HepG2 (cell line): Measurements from ENCODE around the gene ACAP3. TPM values are rescaled to one million over a fixed set of nuclear protein-coding genes. Genes with fewer than 3 reads are reported as not detected.

ENCODE experiments used
- HMGA1 ChIP-seq: sonication (generic); formaldehyde crosslinking; conservative IDR thresholded peaks from 2 replicates; pipeline ENCODE4 v1.4.0; 2020; ENCODE audit warnings: missing genetic modification reagents
- NFIC ChIP-seq: IDR thresholded peaks from 2 replicates; pipeline ENCODE4 v1.6.1; 2012; ENCODE audit warnings: mild to moderate bottlenecking, low read length, inconsistent platforms
- NRL ChIP-seq: sonication (generic); formaldehyde crosslinking; IDR thresholded peaks from 2 replicates; pipeline ENCODE4 v1.5.0; 2020; ENCODE audit warnings: missing genetic modification reagents, mild to moderate bottlenecking, moderate library complexity, borderline replicate concordance
- REXO4 ChIP-seq: sonication (generic); formaldehyde crosslinking; IDR thresholded peaks from 2 replicates; pipeline ENCODE4 v1.8.0; 2022; ENCODE audit warnings: missing genetic modification reagents, mild to moderate bottlenecking, borderline replicate concordance
- SP1 ChIP-seq, 2 experiments: fragments of 450-650 bp in 1 of 2; sonication (generic) in 1 of 2; formaldehyde crosslinking in 1 of 2; IDR thresholded peaks; 2 replicates each; pipeline versions ENCODE4 v1.4.0 to v1.6.1; 2016 to 2020; ENCODE audit warnings: missing genetic modification reagents in 1 of 2
- TBL1XR1 ChIP-seq: fragments of 150-350 bp; IDR thresholded peaks from 2 replicates; pipeline ENCODE4 v1.6.1; 2014; ENCODE audit warnings: borderline replicate concordance, low read length; ENCODE audit not compliant: partially characterized antibody
- ZBTB42 ChIP-seq: sonication (generic); formaldehyde crosslinking; IDR thresholded peaks from 2 replicates; pipeline ENCODE4 v1.5.0; 2020; ENCODE audit warnings: mild to moderate bottlenecking, missing genetic modification reagents
- ZNF225 ChIP-seq: sonication (generic); formaldehyde crosslinking; IDR thresholded peaks from 2 replicates; pipeline ENCODE4 v1.4.0; 2020; ENCODE audit warnings: mild to moderate bottlenecking, missing genetic modification reagents
- ZNF367 ChIP-seq: sonication (generic); formaldehyde crosslinking; IDR thresholded peaks from 2 replicates; pipeline ENCODE4 v1.4.0; 2020; ENCODE audit warnings: missing genetic modification reagents, borderline replicate concordance
- ZNF768 ChIP-seq: sonication (generic); formaldehyde crosslinking; IDR thresholded peaks from 2 replicates; pipeline ENCODE4 v1.4.0; 2020; ENCODE audit warnings: missing genetic modification reagents
- ZNF83 ChIP-seq: sonication (generic); formaldehyde crosslinking; IDR thresholded peaks from 2 replicates; pipeline ENCODE4 v1.4.0; 2020; ENCODE audit warnings: missing genetic modification reagents, mild to moderate bottlenecking, borderline replicate concordance
- ZNF891 ChIP-seq: sonication (generic); formaldehyde crosslinking; IDR thresholded peaks from 2 replicates; pipeline ENCODE4 v1.5.0; 2020; ENCODE audit warnings: mild to moderate bottlenecking, missing genetic modification reagents
- polyA plus RNA-seq, 8 experiments: library from polyadenylated mRNA; depleted of rRNA in 3 of 8; stranded (reverse) in 7 of 8; unstranded in 1 of 8; fragments of >200 nt; fragmentation: Illumina TruSeq in 4 of 8; extraction: Trizol in 4 of 8; gene quantifications; 2 replicates each; pipeline versions ENCODE4 v1.2.1 to v1.2.3, GENCODE V29; 2011 to 2016; ENCODE audit warnings: low read depth in 4 of 8, missing spikeins in 1 of 8, mixed read lengths in 1 of 8; ENCODE audit not compliant: insufficient read depth in 1 of 8
- total RNA-seq, 5 experiments: library from RNA; depleted of rRNA; stranded (reverse); fragments of >200 nt; fragmentation: Illumina TruSeq; extraction: Trizol; gene quantifications; 2 replicates each; pipeline ENCODE4 v1.2.3, GENCODE V29; 2016; ENCODE audit warnings: low read depth in 1 of 5
- TF ChIP-seq, protein P1 (sequence below), 2 experiments: sonication (generic) in 1 of 2; formaldehyde crosslinking in 1 of 2; IDR thresholded peaks; 2 replicates each; pipeline versions ENCODE4 v1.6.1 to v1.9.0; 2014 to 2022; ENCODE audit warnings: antibody characterized with exemption in 1 of 2, borderline replicate concordance in 1 of 2, inconsistent platforms in 1 of 2, low read depth in 1 of 2, missing genetic modification reagents in 1 of 2
- TF ChIP-seq, protein P2 (sequence below): sonication (generic); formaldehyde crosslinking; IDR thresholded peaks from 2 replicates; pipeline ENCODE4 v1.5.0; 2020; ENCODE audit warnings: mild to moderate bottlenecking, missing genetic modification reagents
- TF ChIP-seq, protein P3 (sequence below): sonication (generic); formaldehyde crosslinking; IDR thresholded peaks from 2 replicates; pipeline ENCODE4 v1.8.0; 2022; ENCODE audit warnings: mild to moderate bottlenecking, missing genetic modification reagents
- TF ChIP-seq, protein P4 (sequence below): sonication (generic); formaldehyde crosslinking; IDR thresholded peaks from 2 replicates; pipeline ENCODE4 v1.4.0; 2020; ENCODE audit warnings: missing genetic modification reagents

Gene ACAP3
- total and polyA plus RNA-seq, 2 of the 13 experiments (the other 11 are each of a cell fraction or from before 2014, with no cell fraction given): 29.4 to 50.8 TPM

DNA sequence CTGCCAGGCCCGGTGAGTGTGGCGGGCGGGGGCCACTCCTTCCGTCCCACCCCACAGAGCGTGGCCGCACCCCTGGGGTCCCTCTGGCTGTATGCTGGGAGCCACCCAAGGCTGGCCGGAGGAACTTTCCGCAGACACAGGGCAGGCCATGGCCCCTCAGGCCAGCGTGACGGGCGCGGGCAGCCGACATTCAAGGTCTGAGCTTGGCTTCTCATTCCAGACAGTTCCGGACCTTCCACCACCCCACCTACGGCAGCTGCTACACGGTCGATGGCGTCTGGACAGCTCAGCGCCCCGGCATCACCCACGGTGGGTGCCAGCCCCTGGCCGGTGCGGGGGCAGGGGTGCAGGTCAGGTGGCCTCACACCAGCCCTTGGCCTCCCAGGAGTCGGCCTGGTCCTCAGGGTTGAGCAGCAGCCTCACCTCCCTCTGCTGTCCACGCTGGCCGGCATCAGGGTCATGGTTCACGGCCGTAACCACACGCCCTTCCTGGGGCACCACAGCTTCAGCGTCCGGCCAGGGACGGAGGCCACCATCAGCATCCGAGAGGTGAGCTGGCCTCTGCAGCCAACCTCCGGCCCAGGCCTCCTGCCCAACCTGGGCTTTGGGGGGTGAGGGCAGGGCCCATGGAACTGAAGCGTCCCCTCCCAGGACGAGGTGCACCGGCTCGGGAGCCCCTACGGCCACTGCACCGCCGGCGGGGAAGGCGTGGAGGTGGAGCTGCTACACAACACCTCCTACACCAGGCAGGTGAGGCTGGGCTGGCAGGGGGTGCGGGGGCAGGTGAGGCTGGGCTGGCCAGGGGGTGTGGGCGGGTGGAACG lies 20.2 kb downstream of the ACAP3 start (continued):
- TF ChIP-seq ZNF768 (peak; percentile 81), ZBTB42 (no peak), TBL1XR1 (no peak), HMGA1 (CRISPR knock-in tag) (no peak), REXO4 (no peak), ZNF225 (CRISPR knock-in tag) (no peak), SP1 (IDR thresholded peaks at IDR 0.05) (no peak), SP1 (CRISPR knock-in tag; IDR thresholded peaks at IDR 0.05) (no peak), ZNF367 (no peak), NRL (CRISPR knock-in tag) (no peak; the same call in 1 of the 2 replicates), NFIC (no peak), ZNF891 (no peak), ZNF83 (CRISPR knock-in tag) (peak; percentile 57; the same call in 1 of the 2 replicates)
- TF ChIP-seq, protein P1, sequence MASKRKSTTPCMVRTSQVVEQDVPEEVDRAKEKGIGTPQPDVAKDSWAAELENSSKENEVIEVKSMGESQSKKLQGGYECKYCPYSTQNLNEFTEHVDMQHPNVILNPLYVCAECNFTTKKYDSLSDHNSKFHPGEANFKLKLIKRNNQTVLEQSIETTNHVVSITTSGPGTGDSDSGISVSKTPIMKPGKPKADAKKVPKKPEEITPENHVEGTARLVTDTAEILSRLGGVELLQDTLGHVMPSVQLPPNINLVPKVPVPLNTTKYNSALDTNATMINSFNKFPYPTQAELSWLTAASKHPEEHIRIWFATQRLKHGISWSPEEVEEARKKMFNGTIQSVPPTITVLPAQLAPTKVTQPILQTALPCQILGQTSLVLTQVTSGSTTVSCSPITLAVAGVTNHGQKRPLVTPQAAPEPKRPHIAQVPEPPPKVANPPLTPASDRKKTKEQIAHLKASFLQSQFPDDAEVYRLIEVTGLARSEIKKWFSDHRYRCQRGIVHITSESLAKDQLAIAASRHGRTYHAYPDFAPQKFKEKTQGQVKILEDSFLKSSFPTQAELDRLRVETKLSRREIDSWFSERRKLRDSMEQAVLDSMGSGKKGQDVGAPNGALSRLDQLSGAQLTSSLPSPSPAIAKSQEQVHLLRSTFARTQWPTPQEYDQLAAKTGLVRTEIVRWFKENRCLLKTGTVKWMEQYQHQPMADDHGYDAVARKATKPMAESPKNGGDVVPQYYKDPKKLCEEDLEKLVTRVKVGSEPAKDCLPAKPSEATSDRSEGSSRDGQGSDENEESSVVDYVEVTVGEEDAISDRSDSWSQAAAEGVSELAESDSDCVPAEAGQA (IDR thresholded peaks at IDR 0.05; ENCODE audit: low read depth): no peak
- TF ChIP-seq, protein P1 (CRISPR knock-in tag; IDR thresholded peaks at IDR 0.05; ENCODE audit: borderline replicate concordance): no peak
- TF ChIP-seq, protein P2, sequence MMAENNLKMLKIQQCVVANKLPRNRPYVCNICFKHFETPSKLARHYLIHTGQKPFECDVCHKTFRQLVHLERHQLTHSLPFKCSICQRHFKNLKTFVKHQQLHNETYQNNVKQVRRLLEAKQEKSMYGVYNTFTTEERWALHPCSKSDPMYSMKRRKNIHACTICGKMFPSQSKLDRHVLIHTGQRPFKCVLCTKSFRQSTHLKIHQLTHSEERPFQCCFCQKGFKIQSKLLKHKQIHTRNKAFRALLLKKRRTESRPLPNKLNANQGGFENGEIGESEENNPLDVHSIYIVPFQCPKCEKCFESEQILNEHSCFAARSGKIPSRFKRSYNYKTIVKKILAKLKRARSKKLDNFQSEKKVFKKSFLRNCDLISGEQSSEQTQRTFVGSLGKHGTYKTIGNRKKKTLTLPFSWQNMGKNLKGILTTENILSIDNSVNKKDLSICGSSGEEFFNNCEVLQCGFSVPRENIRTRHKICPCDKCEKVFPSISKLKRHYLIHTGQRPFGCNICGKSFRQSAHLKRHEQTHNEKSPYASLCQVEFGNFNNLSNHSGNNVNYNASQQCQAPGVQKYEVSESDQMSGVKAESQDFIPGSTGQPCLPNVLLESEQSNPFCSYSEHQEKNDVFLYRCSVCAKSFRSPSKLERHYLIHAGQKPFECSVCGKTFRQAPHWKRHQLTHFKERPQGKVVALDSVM (CRISPR knock-in tag): peak; percentile 100
- TF ChIP-seq, protein P3, sequence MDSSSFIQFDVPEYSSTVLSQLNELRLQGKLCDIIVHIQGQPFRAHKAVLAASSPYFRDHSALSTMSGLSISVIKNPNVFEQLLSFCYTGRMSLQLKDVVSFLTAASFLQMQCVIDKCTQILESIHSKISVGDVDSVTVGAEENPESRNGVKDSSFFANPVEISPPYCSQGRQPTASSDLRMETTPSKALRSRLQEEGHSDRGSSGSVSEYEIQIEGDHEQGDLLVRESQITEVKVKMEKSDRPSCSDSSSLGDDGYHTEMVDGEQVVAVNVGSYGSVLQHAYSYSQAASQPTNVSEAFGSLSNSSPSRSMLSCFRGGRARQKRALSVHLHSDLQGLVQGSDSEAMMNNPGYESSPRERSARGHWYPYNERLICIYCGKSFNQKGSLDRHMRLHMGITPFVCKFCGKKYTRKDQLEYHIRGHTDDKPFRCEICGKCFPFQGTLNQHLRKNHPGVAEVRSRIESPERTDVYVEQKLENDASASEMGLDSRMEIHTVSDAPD: no peak
- TF ChIP-seq, protein P4, sequence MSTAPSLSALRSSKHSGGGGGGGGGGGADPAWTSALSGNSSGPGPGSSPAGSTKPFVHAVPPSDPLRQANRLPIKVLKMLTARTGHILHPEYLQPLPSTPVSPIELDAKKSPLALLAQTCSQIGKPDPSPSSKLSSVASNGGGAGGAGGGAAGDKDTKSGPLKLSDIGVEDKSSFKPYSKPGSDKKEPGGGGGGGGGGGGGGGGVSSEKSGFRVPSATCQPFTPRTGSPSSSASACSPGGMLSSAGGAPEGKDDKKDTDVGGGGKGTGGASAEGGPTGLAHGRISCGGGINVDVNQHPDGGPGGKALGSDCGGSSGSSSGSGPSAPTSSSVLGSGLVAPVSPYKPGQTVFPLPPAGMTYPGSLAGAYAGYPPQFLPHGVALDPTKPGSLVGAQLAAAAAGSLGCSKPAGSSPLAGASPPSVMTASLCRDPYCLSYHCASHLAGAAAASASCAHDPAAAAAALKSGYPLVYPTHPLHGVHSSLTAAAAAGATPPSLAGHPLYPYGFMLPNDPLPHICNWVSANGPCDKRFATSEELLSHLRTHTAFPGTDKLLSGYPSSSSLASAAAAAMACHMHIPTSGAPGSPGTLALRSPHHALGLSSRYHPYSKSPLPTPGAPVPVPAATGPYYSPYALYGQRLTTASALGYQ (CRISPR knock-in tag): no peak
